HepG2 (cell line): ENCODE measurements around the gene NTMT1. TPM values are rescaled to one million over a fixed set of nuclear protein-coding genes. Genes with fewer than 3 reads are reported as not detected.

Source experiments
- AKAP8 ChIP-seq: sonication (generic); formaldehyde crosslinking; IDR thresholded peaks from 2 replicates; pipeline ENCODE4 v1.5.1; 2020; ENCODE audit warnings: mild to moderate bottlenecking, missing genetic modification reagents
- CBFB ChIP-seq: sonication (generic); formaldehyde crosslinking; IDR thresholded peaks from 2 replicates; pipeline ENCODE4 v1.4.0; 2020; ENCODE audit warnings: missing genetic modification reagents
- CREB1 ChIP-seq, 2 experiments: fragments of 450-650 bp in 1 of 2; IDR thresholded peaks; 2 replicates each; pipeline ENCODE4 v1.6.1; 2016 to 2017; ENCODE audit warnings: control low read depth in 1 of 2, mild to moderate bottlenecking in 1 of 2, missing compliant biosample characterization in 1 of 2, missing genetic modification characterization in 1 of 2
- HNF4A ChIP-seq: sonication (generic); formaldehyde crosslinking; IDR thresholded peaks from 2 replicates; pipeline ENCODE4 v1.4.0; 2020; ENCODE audit warnings: missing genetic modification reagents
- HNRNPL ChIP-seq: fragments of 200-400 bp; formaldehyde crosslinking; IDR thresholded peaks from 2 replicates; pipeline ENCODE4 v1.6.1; 2017; ENCODE audit warnings: mild to moderate bottlenecking, low read depth, low read length
- KLF6 ChIP-seq: IDR thresholded peaks from 2 replicates; pipeline ENCODE4 v1.8.0; 2016; ENCODE audit warnings: missing biosample characterization, missing genetic modification reagents
- MYNN ChIP-seq: sonication (generic); formaldehyde crosslinking; IDR thresholded peaks from 2 replicates; pipeline ENCODE4 v1.4.0; 2020; ENCODE audit warnings: mild to moderate bottlenecking, low read depth, missing genetic modification reagents
- NFRKB ChIP-seq: fragments of 450-650 bp; IDR thresholded peaks from 2 replicates; pipeline ENCODE4 v1.6.1; 2017
- SMARCE1 ChIP-seq: fragments of 450-650 bp; IDR thresholded peaks from 2 replicates; pipeline ENCODE4 v1.6.1; 2017; ENCODE audit warnings: borderline replicate concordance
- YEATS2 ChIP-seq: sonication (generic); formaldehyde crosslinking; IDR thresholded peaks from 2 replicates; pipeline ENCODE4 v1.4.0; 2020; ENCODE audit warnings: missing genetic modification reagents, borderline replicate concordance
- ZIK1 ChIP-seq: sonication (generic); formaldehyde crosslinking; IDR thresholded peaks from 2 replicates; pipeline ENCODE4 v1.5.0; 2020; ENCODE audit warnings: mild to moderate bottlenecking, low read depth, missing genetic modification reagents, borderline replicate concordance
- ZNF234 ChIP-seq: sonication (generic); formaldehyde crosslinking; conservative IDR thresholded peaks from 2 replicates; pipeline ENCODE4 v1.5.1; 2020; ENCODE audit warnings: mild to moderate bottlenecking, missing genetic modification reagents
- ZNF430 ChIP-seq: sonication (generic); formaldehyde crosslinking; IDR thresholded peaks from 2 replicates; pipeline ENCODE4 v1.9.0; 2021; ENCODE audit warnings: mild to moderate bottlenecking, missing genetic modification reagents
- polyA plus RNA-seq, 8 experiments: library from polyadenylated mRNA; depleted of rRNA in 3 of 8; stranded (reverse) in 7 of 8; unstranded in 1 of 8; fragments of >200 nt; fragmentation: Illumina TruSeq in 4 of 8; extraction: Trizol in 4 of 8; gene quantifications; 2 replicates each; pipeline versions ENCODE4 v1.2.1 to v1.2.3, GENCODE V29; 2011 to 2016; ENCODE audit warnings: low read depth in 4 of 8, missing spikeins in 1 of 8, mixed read lengths in 1 of 8; ENCODE audit not compliant: insufficient read depth in 1 of 8
- total RNA-seq, 5 experiments: library from RNA; depleted of rRNA; stranded (reverse); fragments of >200 nt; fragmentation: Illumina TruSeq; extraction: Trizol; gene quantifications; 2 replicates each; pipeline ENCODE4 v1.2.3, GENCODE V29; 2016; ENCODE audit warnings: low read depth in 1 of 5
- TF ChIP-seq, protein P1 (sequence below): sonication (generic); formaldehyde crosslinking; IDR thresholded peaks from 2 replicates; pipeline ENCODE4 v1.4.0; 2020; ENCODE audit warnings: missing genetic modification reagents, borderline replicate concordance
- TF ChIP-seq, protein P2 (sequence below): sonication (generic); formaldehyde crosslinking; IDR thresholded peaks from 2 replicates; pipeline ENCODE4 v1.5.0; 2020; ENCODE audit warnings: missing genetic modification reagents, mild to moderate bottlenecking, borderline replicate concordance
- TF ChIP-seq, protein P3 (sequence below): sonication (generic); formaldehyde crosslinking; IDR thresholded peaks from 2 replicates; pipeline ENCODE4 v1.4.0; 2020; ENCODE audit warnings: mild to moderate bottlenecking, low read depth, missing genetic modification reagents
- TF ChIP-seq, protein P4 (sequence below): sonication (generic); formaldehyde crosslinking; IDR thresholded peaks from 2 replicates; pipeline ENCODE4 v1.4.0; 2020; ENCODE audit warnings: low read depth, mild to moderate bottlenecking, missing genetic modification reagents
- TF ChIP-seq, protein P5 (sequence below): IDR thresholded peaks from 2 replicates; pipeline ENCODE4 v1.6.1; 2016; ENCODE audit warnings: low read depth

The NTMT1 gene
- total and polyA plus RNA-seq, 2 of the 13 experiments (the other 11 are each of a cell fraction or from before 2014, with no cell fraction given), result 49.1 to 53.8 TPM

DNA sequence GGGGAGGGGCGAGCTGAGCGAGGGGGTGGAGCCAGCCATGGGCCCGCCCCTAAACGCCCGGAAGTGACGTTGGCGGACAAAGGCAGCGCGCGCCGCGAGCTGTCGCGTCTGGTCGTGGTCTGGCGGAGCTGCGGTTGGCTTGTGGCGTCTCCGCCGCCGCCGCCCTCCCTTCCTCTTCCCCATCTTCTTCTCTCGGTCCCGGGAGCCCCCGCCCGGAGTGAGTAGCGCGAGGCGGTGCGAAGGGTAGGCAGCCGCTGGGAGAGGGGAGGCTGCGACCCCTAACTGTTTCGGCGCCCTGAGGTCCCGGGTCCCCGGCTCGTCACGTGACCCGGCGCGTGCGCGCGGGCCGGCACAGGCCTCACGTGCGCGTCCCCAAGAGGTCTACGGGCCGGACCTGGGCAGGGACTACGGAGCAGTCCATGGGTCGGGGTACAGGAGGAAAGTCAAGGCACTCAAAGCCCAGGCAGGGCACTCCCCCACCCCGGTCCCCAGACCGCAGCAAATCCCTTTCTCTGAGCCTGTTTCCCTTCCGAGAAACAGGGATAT is at the start of gene NTMT1 (continued):
- TF ChIP-seq, protein P1, sequence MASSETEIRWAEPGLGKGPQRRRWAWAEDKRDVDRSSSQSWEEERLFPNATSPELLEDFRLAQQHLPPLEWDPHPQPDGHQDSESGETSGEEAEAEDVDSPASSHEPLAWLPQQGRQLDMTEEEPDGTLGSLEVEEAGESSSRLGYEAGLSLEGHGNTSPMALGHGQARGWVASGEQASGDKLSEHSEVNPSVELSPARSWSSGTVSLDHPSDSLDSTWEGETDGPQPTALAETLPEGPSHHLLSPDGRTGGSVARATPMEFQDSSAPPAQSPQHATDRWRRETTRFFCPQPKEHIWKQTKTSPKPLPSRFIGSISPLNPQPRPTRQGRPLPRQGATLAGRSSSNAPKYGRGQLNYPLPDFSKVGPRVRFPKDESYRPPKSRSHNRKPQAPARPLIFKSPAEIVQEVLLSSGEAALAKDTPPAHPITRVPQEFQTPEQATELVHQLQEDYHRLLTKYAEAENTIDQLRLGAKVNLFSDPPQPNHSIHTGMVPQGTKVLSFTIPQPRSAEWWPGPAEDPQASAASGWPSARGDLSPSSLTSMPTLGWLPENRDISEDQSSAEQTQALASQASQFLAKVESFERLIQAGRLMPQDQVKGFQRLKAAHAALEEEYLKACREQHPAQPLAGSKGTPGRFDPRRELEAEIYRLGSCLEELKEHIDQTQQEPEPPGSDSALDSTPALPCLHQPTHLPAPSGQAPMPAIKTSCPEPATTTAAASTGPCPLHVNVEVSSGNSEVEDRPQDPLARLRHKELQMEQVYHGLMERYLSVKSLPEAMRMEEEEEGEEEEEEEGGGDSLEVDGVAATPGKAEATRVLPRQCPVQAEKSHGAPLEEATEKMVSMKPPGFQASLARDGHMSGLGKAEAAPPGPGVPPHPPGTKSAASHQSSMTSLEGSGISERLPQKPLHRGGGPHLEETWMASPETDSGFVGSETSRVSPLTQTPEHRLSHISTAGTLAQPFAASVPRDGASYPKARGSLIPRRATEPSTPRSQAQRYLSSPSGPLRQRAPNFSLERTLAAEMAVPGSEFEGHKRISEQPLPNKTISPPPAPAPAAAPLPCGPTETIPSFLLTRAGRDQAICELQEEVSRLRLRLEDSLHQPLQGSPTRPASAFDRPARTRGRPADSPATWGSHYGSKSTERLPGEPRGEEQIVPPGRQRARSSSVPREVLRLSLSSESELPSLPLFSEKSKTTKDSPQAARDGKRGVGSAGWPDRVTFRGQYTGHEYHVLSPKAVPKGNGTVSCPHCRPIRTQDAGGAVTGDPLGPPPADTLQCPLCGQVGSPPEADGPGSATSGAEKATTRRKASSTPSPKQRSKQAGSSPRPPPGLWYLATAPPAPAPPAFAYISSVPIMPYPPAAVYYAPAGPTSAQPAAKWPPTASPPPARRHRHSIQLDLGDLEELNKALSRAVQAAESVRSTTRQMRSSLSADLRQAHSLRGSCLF (CRISPR knock-in tag), result 0 out of 2 replicates have a peak, but pooled peaks have one; percentile 62
- no peak for TF ChIP-seq NFRKB
- TF ChIP-seq, protein P2, sequence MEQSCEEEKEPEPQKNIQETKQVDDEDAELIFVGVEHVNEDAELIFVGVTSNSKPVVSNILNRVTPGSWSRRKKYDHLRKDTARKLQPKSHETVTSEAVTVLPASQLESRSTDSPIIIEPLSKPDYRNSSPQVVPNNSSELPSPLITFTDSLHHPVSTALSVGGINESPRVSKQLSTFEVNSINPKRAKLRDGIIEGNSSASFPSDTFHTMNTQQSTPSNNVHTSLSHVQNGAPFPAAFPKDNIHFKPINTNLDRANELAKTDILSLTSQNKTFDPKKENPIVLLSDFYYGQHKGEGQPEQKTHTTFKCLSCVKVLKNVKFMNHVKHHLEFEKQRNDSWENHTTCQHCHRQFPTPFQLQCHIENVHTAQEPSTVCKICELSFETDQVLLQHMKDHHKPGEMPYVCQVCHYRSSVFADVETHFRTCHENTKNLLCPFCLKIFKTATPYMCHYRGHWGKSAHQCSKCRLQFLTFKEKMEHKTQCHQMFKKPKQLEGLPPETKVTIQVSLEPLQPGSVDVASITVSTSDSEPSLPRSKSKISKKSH, result peak; percentile 88; the same call in 1 of the 2 replicates
- TF ChIP-seq ZNF234 (CRISPR knock-in tag), result no peak
- peak; percentile 26; the same call in 1 of the 2 replicates for TF ChIP-seq YEATS2 (CRISPR knock-in tag)
- TF ChIP-seq, protein P3, sequence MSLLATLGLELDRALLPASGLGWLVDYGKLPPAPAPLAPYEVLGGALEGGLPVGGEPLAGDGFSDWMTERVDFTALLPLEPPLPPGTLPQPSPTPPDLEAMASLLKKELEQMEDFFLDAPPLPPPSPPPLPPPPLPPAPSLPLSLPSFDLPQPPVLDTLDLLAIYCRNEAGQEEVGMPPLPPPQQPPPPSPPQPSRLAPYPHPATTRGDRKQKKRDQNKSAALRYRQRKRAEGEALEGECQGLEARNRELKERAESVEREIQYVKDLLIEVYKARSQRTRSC (CRISPR knock-in tag), result no peak
- peak; percentile 77 for TF ChIP-seq ZNF430
- TF ChIP-seq, protein P4, sequence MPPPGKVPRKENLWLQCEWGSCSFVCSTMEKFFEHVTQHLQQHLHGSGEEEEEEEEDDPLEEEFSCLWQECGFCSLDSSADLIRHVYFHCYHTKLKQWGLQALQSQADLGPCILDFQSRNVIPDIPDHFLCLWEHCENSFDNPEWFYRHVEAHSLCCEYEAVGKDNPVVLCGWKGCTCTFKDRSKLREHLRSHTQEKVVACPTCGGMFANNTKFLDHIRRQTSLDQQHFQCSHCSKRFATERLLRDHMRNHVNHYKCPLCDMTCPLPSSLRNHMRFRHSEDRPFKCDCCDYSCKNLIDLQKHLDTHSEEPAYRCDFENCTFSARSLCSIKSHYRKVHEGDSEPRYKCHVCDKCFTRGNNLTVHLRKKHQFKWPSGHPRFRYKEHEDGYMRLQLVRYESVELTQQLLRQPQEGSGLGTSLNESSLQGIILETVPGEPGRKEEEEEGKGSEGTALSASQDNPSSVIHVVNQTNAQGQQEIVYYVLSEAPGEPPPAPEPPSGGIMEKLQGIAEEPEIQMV (CRISPR knock-in tag), result 0 out of 2 replicates have a peak, but pooled peaks have one; percentile 29
- TF ChIP-seq CBFB (CRISPR knock-in tag), result peak; percentile 68
- TF ChIP-seq, protein P5, sequence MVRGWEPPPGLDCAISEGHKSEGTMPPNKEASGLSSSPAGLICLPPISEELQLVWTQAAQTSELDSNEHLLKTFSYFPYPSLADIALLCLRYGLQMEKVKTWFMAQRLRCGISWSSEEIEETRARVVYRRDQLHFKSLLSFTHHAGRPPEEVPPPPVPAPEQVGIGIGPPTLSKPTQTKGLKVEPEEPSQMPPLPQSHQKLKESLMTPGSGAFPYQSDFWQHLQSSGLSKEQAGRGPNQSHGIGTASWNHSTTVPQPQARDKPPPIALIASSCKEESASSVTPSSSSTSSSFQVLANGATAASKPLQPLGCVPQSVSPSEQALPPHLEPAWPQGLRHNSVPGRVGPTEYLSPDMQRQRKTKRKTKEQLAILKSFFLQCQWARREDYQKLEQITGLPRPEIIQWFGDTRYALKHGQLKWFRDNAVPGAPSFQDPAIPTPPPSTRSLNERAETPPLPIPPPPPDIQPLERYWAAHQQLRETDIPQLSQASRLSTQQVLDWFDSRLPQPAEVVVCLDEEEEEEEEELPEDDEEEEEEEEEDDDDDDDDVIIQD (CRISPR knock-in tag), result no peak
- no peak for TF ChIP-seq HNF4A (CRISPR knock-in tag)
- TF ChIP-seq SMARCE1, result no peak
- TF ChIP-seq KLF6 (CRISPR knock-in tag), result no peak
- TF ChIP-seq HNRNPL, result no peak
- peak; percentile 7; the same call in 1 of the 2 replicates for TF ChIP-seq ZIK1 (CRISPR knock-in tag)
- TF ChIP-seq CREB1 (IDR thresholded peaks at IDR 0.05), result peak; percentile 89
- peak; percentile 91 for TF ChIP-seq CREB1 (CRISPR knock-in tag; IDR thresholded peaks at IDR 0.05)
- peak; percentile 95 for TF ChIP-seq AKAP8 (CRISPR knock-in tag)
- TF ChIP-seq MYNN, result 0 out of 2 replicates have a peak, but pooled peaks have one; percentile 21
